KMS-11 (cell line): ENCODE data around the gene FLCN.

Source experiments
- H2AFZ ChIP-seq: fragments of 200-600 bp; sonication (generic); 2 replicates; pipeline ENCODE4 v1.6.1; 2016; ENCODE audit warnings: antibody characterized with exemption, mixed run types, low read depth
- H3K27ac ChIP-seq: fragments of 200-600 bp; sonication (generic); 2 replicates; pipeline ENCODE4 v1.6.1; 2016; ENCODE audit warnings: mild to moderate bottlenecking, mixed run types
- H3K27me3 ChIP-seq: fragments of 200-600 bp; sonication (generic); 2 replicates; pipeline ENCODE4 v1.6.1; 2017; ENCODE audit warnings: mild to moderate bottlenecking, low read depth, mixed run types, moderate library complexity; ENCODE audit not compliant: insufficient read depth
- H3K36me3 ChIP-seq: fragments of 200-600 bp; sonication (generic); 2 replicates; pipeline ENCODE4 v1.6.1; 2017; ENCODE audit warnings: mild to moderate bottlenecking, mixed run types; ENCODE audit not compliant: insufficient read depth
- H3K4me1 ChIP-seq: fragments of 200-600 bp; sonication (generic); 2 replicates; pipeline ENCODE4 v1.6.1; 2016; ENCODE audit warnings: mild to moderate bottlenecking, low read depth, mixed run types; ENCODE audit not compliant: poor library complexity, severe bottlenecking
- H3K4me2 ChIP-seq: fragments of 200-600 bp; sonication (generic); 2 replicates; pipeline ENCODE4 v1.7.0; 2016; ENCODE audit warnings: mild to moderate bottlenecking, mixed run types
- H3K4me3 ChIP-seq: fragments of 200-600 bp; sonication (generic); IDR thresholded peaks from 2 replicates; pipeline ENCODE4 v1.6.1; 2017; ENCODE audit warnings: low read depth, low read length, mixed read lengths; ENCODE audit not compliant: insufficient read depth
- H3K79me2 ChIP-seq: fragments of 200-600 bp; sonication (generic); 2 replicates; pipeline ENCODE4 v1.6.1; 2016; ENCODE audit warnings: low read depth, mixed run types; ENCODE audit not compliant: insufficient read depth
- H3K9ac ChIP-seq: fragments of 200-600 bp; sonication (generic); 2 replicates; pipeline ENCODE4 v1.6.1; 2016; ENCODE audit warnings: mild to moderate bottlenecking, mixed run types
- H4K20me1 ChIP-seq: fragments of 200-600 bp; sonication (generic); 2 replicates; pipeline ENCODE4 v1.6.1; 2016; ENCODE audit warnings: mild to moderate bottlenecking, mixed run types; ENCODE audit not compliant: insufficient read depth
- TF ChIP-seq, protein P1 (sequence below): fragments of 200-600 bp; sonication (generic); conservative IDR thresholded peaks from 2 replicates; pipeline ENCODE4 v1.6.1; 2017; ENCODE audit warnings: low read depth, mild to moderate bottlenecking, antibody characterized with exemption, low read length, moderate library complexity, mixed read lengths

Gene FLCN

DNA sequence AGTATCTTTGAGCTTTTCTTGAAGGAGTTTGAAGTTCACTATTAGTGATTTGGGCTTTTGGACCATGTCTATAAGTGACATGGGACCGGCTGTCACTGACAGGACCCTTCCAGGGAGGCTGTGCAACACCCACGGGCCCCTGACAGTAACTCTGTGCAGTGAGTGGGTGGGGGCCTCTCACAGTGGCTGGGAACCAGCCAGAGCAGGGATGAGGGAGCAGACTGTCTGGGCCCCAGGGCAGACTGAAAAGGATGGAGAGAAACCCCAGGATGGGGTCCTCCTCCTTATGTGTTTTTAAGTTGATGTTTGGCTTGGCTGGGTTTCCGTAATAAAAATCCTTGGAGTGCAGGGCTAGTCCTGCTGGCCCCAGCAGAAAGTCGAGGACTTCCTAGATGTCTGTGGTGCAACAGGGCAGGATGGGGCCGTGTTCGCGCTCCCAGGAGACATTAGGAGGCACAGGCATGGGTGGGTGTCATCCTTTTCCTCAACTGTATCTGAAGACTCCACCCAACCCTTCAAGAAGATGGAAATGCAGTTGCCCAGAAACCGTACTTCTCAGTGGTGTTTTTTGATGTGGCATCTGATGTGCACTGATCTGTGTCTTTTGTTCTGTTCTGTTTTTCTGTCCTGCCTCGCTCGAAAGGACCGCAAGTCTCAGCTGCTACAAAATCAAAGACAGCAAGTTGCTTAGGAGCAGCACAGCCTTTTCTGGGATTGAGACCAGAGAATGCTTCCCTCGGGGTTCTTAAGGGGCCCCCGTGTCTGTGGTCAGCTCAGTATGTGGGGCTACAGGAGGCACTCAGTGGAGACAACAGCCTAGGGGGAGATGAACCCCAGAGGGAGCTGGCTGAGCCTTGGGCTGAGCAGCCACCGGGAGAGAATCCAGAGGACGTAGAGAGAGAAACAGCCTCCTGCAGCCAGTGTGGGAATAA lies 55.0 kb downstream of the FLCN start:
- TF ChIP-seq, protein P1, sequence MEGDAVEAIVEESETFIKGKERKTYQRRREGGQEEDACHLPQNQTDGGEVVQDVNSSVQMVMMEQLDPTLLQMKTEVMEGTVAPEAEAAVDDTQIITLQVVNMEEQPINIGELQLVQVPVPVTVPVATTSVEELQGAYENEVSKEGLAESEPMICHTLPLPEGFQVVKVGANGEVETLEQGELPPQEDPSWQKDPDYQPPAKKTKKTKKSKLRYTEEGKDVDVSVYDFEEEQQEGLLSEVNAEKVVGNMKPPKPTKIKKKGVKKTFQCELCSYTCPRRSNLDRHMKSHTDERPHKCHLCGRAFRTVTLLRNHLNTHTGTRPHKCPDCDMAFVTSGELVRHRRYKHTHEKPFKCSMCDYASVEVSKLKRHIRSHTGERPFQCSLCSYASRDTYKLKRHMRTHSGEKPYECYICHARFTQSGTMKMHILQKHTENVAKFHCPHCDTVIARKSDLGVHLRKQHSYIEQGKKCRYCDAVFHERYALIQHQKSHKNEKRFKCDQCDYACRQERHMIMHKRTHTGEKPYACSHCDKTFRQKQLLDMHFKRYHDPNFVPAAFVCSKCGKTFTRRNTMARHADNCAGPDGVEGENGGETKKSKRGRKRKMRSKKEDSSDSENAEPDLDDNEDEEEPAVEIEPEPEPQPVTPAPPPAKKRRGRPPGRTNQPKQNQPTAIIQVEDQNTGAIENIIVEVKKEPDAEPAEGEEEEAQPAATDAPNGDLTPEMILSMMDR, result no peak
- Histone ChIP-seq H3K9ac (no peak overlapping the region), H3K4me3 (no peak overlapping the region), H3K79me2 (no peaks in the 10 kb centered on the region), H3K27me3 (no peaks in the 10 kb centered on the region), H2AFZ (no peak overlapping the region), H4K20me1 (no peaks in the 10 kb centered on the region), H3K36me3 (no peaks in the 10 kb centered on the region), H3K4me2 (no peak overlapping the region), H3K4me1 (peaks cover 19% of the 10 kb centered on the region), H3K27ac (no peak overlapping the region)

GRCh38 chr17:17180741-17181525 lies 56.0 kb downstream of the FLCN start:
- Histone ChIP-seq H3K36me3 (no peaks in the 10 kb centered on the region), H4K20me1 (no peaks in the 10 kb centered on the region), H3K4me2 (no peak overlapping the region), H3K27me3 (no peaks in the 10 kb centered on the region), H3K4me1 (peaks cover 15% of the 10 kb centered on the region), H3K9ac (no peak overlapping the region), H3K27ac (no peak overlapping the region), H3K79me2 (no peaks in the 10 kb centered on the region), H3K4me3 (no peak overlapping the region), H2AFZ (no peak overlapping the region)
- TF ChIP-seq, protein P1, result no peak

GRCh38 chr17:17180141-17180603 lies 56.8 kb downstream of the FLCN start:
- no peaks in the 10 kb centered on the region for H4K20me1 ChIP-seq
- H3K4me2 ChIP-seq, result no peak overlapping the region
- no peak overlapping the region for H3K4me3 ChIP-seq
- no peaks in the 10 kb centered on the region for H3K27me3 ChIP-seq
- H3K36me3 ChIP-seq, result no peaks in the 10 kb centered on the region
- H3K4me1 ChIP-seq, result peaks cover 7% of the 10 kb centered on the region
- H3K27ac ChIP-seq, result no peak overlapping the region
- H3K9ac ChIP-seq, result no peak overlapping the region
- TF ChIP-seq, protein P1, result no peak
- H3K79me2 ChIP-seq, result no peaks in the 10 kb centered on the region
- no peak overlapping the region for H2AFZ ChIP-seq

DNA sequence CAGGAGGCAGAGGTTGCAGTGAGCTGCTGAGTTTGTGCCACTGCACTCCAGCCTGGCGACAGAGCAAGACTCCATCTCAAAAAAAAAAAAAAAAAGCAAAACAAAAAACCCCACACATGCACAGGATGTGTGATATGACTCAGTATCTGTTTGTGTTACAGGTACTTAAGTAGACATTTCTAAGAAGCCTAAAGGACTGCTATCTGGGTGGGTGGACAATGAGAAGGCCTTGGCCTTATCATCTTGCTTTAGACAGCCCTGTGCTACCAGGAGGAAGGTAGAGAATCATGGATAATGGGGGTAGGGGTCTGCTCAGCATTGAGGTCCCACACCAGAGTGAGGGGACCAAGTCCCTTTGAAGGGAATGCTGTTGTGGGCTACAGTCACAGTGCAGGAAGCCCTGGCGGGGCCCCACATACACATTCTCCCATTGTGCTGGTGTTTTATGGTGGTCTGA lies 57.6 kb downstream of the FLCN start:
- Histone ChIP-seq H3K27ac (no peak overlapping the region), H3K4me2 (no peak overlapping the region), H3K4me1 (peaks cover 4% of the 10 kb centered on the region), H4K20me1 (no peaks in the 10 kb centered on the region), H2AFZ (no peak overlapping the region), H3K27me3 (no peaks in the 10 kb centered on the region), H3K9ac (no peak overlapping the region), H3K79me2 (no peaks in the 10 kb centered on the region), H3K36me3 (no peaks in the 10 kb centered on the region), H3K4me3 (no peak overlapping the region)
- TF ChIP-seq, protein P1, result no peak
